GM20000 (cell line): ENCODE results near the gene C5orf58.

Experiments used
- DNase-seq: peaks from one replicate; pipeline ENCODE4 v3.0.0; 2012; ENCODE audit warnings: low spot score
- CTCF ChIP-seq: IDR thresholded peaks from 2 replicates; pipeline ENCODE4 v1.5.1; 2012; ENCODE audit warnings: mild to moderate bottlenecking, control low read depth; ENCODE audit errors: extremely low read depth, missing control alignments

C5orf58 gene

DNA sequence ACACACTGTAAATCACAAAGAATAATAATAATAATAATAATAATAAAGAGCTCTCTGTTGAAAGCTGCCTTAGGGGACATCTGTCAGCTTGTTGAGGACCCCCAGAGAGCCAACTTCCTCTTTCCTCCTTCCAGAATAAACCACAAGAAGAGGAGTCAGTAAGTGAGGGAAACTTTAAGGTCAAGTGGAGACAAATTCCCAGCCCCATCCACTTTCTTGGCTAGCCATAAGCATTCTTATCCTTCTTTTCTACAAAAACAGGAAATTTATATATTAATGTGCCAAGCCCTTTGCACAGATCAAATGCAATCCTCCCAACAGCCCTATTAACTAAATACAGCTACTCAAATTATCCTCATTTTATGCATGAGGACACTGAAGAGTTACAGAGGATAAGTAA is 9.4 kb upstream of the C5orf58 start:
- TF ChIP-seq CTCF, result no peak
- DNase-seq, result no peak

DNA sequence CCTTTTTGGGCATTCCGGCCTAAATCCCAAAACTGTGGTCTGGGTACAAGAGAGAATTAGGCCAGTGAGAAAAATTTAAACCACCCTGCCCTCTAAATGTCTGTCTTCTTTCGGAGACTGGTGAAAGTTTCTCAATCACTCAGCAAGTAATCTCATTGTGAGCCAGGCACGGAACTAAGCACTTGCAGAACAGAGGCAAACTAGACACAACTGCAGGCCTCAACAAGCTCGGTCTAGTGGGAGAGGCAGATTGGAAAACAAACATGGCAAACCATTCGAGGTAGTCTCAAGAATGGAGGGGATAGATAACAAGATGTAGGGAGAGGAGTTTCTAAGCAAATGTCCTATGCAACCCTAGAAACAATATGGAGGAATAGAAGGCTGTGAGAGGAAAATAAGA is 8.9 kb upstream of the C5orf58 start:
- TF ChIP-seq CTCF, result no peak
- no peak for DNase-seq

DNA sequence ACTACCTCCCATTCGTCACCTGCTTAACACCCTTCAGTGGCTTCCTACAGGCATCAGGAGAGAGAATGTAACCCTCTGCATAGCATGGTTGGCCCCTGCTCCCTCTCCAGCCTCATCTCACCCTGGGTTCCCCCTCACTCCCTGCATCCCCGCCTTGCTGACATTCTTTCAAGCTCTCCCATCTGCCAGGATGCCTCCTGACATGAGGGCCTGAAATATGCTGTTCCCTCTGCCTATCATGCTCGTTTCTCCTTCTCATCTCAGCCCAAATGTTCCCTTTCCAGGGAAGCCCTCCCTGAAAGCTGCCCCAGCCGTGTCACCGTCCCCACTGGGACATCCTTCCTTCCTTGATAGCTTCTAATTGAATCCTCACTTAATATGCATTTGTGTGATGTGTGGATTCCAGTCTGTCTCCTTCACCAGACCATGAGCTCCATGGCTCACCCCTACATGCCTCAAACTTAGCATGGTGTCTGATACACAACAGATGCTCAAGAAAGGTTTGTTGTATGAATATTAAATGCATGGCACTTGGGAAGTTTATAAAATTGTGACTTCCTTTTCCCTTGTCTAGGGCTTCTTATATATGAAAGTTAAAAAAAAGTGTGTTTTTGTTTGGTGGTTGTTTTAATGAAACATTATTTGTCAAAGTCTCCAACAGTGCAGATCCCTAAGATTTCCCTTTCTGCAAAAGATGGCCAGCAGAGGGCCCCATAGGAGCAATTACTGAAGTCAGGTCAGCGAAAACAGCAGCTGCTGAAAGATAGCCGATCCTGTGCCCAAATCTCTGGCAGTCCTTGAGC is 7.3 kb upstream of the C5orf58 start:
- TF ChIP-seq CTCF, result peak; percentile 39
- DNase-seq, result peak; percentile 83

GRCh38 chr5:170226129-170226615 is 6.6 kb upstream of the C5orf58 start:
- no peak for TF ChIP-seq CTCF
- no peak for DNase-seq

- TF ChIP-seq CTCF, result no peak
- DNase-seq, result no peak
Observed at GRCh38 chr5:170226661-170227060, 6.1 kb upstream of the C5orf58 start.

- no peak for TF ChIP-seq CTCF
- DNase-seq, result no peak
Observed at GRCh38 chr5:170228762-170229435, 3.9 kb upstream of the C5orf58 start.

DNA sequence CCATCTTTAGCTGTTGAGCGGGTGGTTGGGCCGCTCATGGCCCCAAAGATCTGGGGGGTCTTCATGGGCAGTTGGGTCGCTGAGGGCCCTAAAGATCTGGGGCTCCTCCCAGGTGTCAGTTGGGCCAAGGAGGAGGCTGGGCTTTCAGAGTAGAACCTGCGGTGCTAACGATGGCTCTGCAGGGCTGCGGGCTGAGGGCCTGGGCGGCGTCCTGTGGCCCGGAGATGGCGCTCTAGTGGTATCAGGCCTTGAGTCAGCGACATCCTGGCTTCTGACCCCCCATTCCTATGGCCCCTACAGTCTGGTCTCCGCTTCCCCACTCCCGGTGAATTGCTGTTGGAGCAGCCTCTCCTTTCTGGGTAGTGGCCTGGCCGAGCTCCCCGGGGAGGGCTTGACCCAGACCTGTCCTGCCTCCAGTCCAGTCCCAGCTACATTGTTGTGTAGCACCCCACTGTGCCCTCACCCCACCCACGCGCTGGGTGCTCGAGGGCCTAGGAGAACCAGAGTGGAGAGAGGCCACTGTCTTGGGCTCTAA is 640 bp downstream of the C5orf58 start:
- no peak for TF ChIP-seq CTCF
- no peak for DNase-seq
